Fibroblast of mammary gland (primary cell): Measurements from ENCODE around the gene TGDS.

Experiments used
- DNase-seq: peaks from one replicate; pipeline ENCODE4 v3.0.0-alpha.2; 2010; ENCODE audit warnings: low read depth
- H3K4me3 ChIP-seq: 2 replicates; pipeline ENCODE4 v1.5.1; 2011; ENCODE audit warnings: low read depth, mild to moderate bottlenecking, low read length, moderate library complexity; ENCODE audit not compliant: control insufficient read depth
- CTCF ChIP-seq: conservative IDR thresholded peaks from 2 replicates; pipeline ENCODE4 v1.5.1; 2011; ENCODE audit warnings: low read depth, low read length, inconsistent platforms; ENCODE audit not compliant: control insufficient read depth, insufficient read depth

The TGDS gene

DNA sequence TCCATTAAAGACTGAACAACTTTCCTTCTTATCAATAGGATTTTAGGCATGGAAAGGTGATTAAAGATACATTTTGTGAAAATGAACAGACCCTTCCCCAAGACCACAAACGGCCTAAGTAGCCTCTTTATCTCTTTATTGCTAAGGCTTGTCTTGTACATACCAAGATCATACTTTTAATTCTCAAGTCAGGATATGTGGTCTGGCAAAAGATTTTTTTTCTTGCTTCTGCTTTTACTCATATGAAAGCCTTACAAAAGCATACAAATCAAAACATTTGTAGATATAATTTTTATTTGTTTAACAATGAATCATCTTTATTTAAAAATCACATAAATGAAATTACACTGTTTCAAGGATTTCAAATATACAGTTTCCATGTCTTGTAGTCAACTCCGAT, 35.8 kb downstream of the TGDS start:
- TF ChIP-seq CTCF = no peak
- DNase-seq = no peak
- no peak overlapping the region for H3K4me3 ChIP-seq

- no peak for TF ChIP-seq CTCF
- H3K4me3 ChIP-seq = no peak overlapping the region
- DNase-seq = no peak
Observed at GRCh38 chr13:94559222-94559795, 36.6 kb downstream of the TGDS start.

GRCh38 chr13:94558716-94559115, 37.2 kb downstream of the TGDS start:
- no peak overlapping the region for H3K4me3 ChIP-seq
- DNase-seq = peak; percentile 7
- no peak for TF ChIP-seq CTCF

DNA sequence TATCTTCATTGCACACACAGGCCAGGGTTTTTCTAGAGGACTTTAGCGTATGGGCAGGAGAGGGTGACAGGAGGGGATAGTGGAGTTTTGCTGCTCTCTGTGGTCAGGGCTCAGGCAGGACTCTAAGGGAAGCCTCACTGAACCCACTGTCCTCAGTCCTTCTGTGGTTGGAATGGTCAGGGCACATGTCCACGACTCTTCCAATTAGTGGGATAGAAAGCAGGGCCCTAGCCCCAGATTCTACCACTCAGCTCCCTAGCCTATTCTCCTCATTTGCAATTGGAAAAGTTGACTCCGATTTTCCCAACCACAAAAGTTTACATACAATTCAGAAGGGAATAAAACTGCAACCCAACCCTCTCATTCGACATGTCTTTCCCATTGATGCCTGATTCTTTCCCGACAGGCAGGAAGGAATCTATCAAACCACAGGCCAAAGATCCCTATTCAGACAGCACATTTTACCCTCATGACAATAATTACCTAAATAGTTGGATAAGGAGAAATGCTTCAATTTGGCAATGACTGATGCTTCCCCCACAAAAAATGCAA, 38.2 kb downstream of the TGDS start:
- TF ChIP-seq CTCF = no peak
- no peak overlapping the region for H3K4me3 ChIP-seq
- DNase-seq = peak; percentile 33

GRCh38 chr13:94556621-94557020, 39.3 kb downstream of the TGDS start:
- TF ChIP-seq CTCF = no peak
- no peak for DNase-seq

GRCh38 chr13:94556041-94556440, 39.9 kb downstream of the TGDS start:
- TF ChIP-seq CTCF = no peak
- H3K4me3 ChIP-seq = no peak overlapping the region
- DNase-seq = no peak

More at GRCh38 chr13:94556621-94557020, 39.3 kb downstream of the TGDS start:
- no peak overlapping the region for H3K4me3 ChIP-seq
